Measurements from ENCODE around the gene MTMR3.

The MTMR3 gene

DNA sequence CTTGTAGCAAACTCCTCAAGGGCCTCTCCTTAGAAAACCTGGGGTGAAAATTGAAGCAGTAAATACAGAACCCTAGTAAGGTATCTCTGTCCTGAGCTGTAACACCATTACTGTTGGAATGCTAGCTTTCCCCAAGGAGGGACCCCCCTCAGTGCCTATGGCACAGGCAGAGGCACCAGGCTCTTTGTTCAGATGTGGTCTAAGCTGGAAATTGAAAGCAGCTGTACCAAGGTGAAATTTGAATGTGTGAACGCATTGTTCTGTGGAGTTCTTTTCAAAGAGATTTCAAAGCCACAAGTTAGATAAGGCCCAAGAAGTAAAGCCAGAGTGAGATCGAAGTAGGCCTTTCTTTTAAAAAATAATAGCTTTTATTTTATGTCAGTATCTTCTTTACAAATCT is 125.4 kb downstream of the MTMR3 start:
- DNase-seq (ENCODE audit: low read depth), result no peak
- TF ChIP-seq, protein P1, sequence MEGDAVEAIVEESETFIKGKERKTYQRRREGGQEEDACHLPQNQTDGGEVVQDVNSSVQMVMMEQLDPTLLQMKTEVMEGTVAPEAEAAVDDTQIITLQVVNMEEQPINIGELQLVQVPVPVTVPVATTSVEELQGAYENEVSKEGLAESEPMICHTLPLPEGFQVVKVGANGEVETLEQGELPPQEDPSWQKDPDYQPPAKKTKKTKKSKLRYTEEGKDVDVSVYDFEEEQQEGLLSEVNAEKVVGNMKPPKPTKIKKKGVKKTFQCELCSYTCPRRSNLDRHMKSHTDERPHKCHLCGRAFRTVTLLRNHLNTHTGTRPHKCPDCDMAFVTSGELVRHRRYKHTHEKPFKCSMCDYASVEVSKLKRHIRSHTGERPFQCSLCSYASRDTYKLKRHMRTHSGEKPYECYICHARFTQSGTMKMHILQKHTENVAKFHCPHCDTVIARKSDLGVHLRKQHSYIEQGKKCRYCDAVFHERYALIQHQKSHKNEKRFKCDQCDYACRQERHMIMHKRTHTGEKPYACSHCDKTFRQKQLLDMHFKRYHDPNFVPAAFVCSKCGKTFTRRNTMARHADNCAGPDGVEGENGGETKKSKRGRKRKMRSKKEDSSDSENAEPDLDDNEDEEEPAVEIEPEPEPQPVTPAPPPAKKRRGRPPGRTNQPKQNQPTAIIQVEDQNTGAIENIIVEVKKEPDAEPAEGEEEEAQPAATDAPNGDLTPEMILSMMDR (conservative IDR thresholded peaks at IDR 0.05; ENCODE audit: low read depth, low read length), result no peak
- H3K4me3 ChIP-seq (ENCODE audit: low read length), result no peak overlapping the region

DNA sequence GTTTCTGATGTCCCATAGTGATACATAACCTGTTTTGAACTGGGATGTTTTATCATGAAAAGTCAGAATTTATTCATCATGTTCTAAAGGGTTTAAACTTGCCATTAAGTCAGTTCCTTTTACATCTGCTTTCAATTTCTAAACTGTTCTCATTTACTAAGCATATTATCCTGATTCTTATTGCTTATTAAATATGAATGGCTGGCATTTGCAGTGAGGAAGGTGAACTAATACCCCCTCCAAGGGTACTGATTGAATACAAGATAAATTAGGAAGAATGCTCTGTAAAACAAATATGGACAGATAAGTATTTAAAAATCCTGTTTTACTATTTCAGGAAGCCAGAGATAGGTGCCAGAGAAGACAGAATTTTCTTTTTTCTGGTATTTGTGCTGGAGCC is 126.5 kb downstream of the MTMR3 start:
- H3K4me3 ChIP-seq (ENCODE audit: low read length), result no peak overlapping the region
- TF ChIP-seq, protein P1 (conservative IDR thresholded peaks at IDR 0.05; ENCODE audit: low read depth, low read length), result no peak
- DNase-seq (ENCODE audit: low read depth), result no peak

DNA sequence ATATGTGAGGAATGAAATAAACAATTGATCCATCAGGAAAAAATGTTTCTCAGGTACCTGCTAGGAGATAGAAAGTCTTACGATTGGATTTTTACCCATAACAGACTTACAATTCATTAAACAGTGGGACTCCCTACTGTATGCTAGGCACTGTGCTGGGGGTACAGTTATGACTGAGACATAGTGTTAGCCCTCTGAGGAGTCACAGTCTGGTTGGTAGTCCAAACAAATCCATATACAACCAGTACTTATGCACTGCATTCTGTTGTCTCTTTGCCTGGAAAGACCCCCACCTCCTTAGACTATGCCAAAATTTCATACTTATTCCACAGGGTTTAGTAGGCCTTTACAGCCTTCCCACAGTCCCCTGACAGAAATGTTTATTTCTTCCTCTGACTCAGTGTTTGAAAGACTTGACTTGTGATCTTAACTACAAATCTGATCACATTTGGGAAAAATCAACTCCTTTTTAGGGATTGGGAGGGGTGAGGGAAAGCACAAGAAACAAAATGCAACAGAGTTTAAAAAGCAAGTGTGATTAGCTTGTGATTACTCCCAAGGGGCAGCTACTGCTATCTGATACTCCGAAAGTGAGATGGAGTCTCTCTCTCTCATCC is 127.9 kb downstream of the MTMR3 start:
- H3K4me3 ChIP-seq (ENCODE audit: low read length), result no peak overlapping the region
- TF ChIP-seq, protein P1 (conservative IDR thresholded peaks at IDR 0.05; ENCODE audit: low read depth, low read length), result no peak
- no peak for DNase-seq (ENCODE audit: low read depth)

DNA sequence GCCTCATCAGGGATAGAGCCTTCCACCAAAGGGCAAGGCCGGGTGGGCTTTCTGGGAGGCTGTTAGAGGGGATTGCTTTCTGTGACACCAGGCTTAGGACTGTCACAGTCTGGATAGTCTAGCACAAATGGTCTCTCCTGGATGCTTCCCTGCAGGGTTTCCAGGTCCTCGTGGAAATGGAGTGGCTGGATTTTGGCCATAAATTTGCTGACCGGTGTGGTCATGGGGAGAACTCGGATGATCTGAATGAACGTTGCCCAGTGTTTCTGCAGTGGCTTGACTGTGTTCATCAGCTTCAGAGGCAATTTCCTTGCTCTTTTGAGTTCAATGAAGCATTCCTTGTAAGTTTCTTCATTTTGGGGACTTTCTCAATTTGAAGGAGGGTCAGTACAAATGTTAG is 130.2 kb downstream of the MTMR3 start:
- no peak for DNase-seq (ENCODE audit: low read depth)
- H3K4me3 ChIP-seq (ENCODE audit: low read length), result no peak overlapping the region
- TF ChIP-seq, protein P1 (conservative IDR thresholded peaks at IDR 0.05; ENCODE audit: low read depth, low read length), result no peak

DNA sequence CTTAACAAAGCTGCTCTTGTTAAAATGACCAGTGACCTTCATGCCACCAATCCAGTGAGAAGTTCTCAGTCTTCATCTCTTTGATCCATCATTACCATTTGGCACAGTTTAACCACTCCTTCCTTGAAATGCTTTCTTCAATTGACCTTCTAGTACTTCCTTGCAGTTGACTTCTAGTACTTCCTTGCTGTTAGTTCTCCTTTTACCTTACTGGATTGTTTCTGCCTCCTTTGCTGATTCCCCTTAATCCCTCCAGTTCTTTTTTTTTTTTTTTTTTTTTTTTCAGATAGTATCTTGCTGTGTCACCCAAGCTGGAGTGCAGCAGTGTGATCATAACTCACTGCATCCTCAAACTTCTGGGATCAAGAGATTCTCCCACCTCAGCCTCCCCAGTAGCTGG is 131.3 kb downstream of the MTMR3 start:
- no peak for DNase-seq (ENCODE audit: low read depth)
- TF ChIP-seq, protein P1 (conservative IDR thresholded peaks at IDR 0.05; ENCODE audit: low read depth, low read length), result no peak
- no peak overlapping the region for H3K4me3 ChIP-seq (ENCODE audit: low read length)

DNA sequence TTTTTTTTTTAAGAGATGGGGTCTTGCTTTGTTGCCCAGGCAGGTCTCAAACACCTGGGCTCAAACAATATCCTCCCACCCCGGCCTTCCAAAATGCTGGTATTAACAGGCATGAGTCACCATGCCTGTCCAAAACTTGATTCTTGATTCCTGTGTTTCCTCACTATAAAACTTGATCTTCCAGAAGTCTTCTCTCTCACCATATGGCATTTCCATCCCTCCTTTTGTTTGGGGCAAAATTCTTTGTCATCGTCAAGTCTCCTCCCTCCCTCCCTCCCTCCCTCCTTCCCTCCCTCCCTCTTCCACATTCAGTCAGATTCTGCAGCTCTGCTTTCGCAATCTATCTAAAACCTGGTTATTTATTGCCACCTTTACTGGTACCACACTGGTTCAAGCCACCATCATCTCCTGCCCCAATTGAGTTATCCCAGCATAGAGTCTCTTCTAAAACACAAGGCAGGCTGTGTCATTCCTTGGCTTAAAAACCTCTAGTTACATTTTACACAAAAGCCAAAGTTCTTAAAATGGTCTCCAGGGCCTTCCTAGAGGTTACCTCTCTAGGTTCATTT is 132.3 kb downstream of the MTMR3 start:
- TF ChIP-seq, protein P1 (conservative IDR thresholded peaks at IDR 0.05; ENCODE audit: low read depth, low read length), result no peak
- no peak for DNase-seq (ENCODE audit: low read depth)
- no peak overlapping the region for H3K4me3 ChIP-seq (ENCODE audit: low read length)

DNA sequence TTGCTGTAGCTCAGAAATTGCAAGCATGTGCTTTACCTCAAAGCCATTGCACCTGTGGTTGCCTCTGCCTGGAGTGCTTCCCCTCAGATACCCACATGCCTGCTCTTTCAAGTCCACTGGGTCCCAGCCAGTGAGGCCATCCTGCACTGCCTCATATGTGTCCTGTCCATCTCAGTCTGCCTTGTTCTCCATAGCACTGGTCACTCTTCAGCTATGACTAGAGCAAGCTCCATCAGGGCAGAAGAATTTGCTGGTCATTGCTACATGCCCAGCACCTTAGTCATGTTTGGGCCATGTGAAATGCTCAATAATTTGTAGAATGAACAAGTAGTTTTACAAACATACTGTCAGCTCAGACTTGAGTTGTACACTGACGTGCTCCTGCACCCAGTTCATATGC is 132.9 kb downstream of the MTMR3 start:
- TF ChIP-seq, protein P1 (conservative IDR thresholded peaks at IDR 0.05; ENCODE audit: low read depth, low read length), result no peak
- no peak overlapping the region for H3K4me3 ChIP-seq (ENCODE audit: low read length)
- DNase-seq (ENCODE audit: low read depth), result no peak

Measured in retinal pigment epithelial cell (primary cell).